B cell (primary cell): Measurements from ENCODE around the gene APOD. TPM values are rescaled to one million over a fixed set of nuclear protein-coding genes. Genes with fewer than 3 reads are reported as not detected.

Experiments used
- ATAC-seq: fragments of 200-7000 bp; cut with Tn5 transposase; one replicate; pipeline ENCODE4 v1.10.0; 2021; ENCODE audit warnings: low read depth, mild to moderate bottlenecking, moderate number of reproducible peaks, moderate library complexity
- CTCF ChIA-PET: fragments of 350-600 bp; sonication (Branson Sonifier 250); formaldehyde crosslinking; loops from one replicate; lab custom pipeline; 2021; ENCODE audit warnings: antibody characterized with exemption, inconsistent platforms; lab: Charles Lee
- POLR2A ChIA-PET: fragments of 350-600 bp; sonication (Branson Sonifier 250); formaldehyde crosslinking; loops from one replicate; lab custom pipeline; 2021; ENCODE audit warnings: antibody characterized with exemption; lab: Charles Lee
- DNase-seq: peaks from one replicate; pipeline ENCODE4 v3.0.0; 2013
- H2AFZ ChIP-seq: 2 replicates; pipeline ENCODE4 v1.6.1; 2012; ENCODE audit warnings: mild to moderate bottlenecking, low read depth, low read length; ENCODE audit not compliant: insufficient read depth, poor library complexity, severe bottlenecking
- H3K27ac ChIP-seq, 2 donors: 1 replicate in 1 of 2; 2 replicates in 1 of 2; pipeline ENCODE4 v1.5.1; 2012 to 2013; ENCODE audit warnings: low read length in 2 of 2, mild to moderate bottlenecking in 2 of 2, moderate library complexity in 1 of 2
- H3K27me3 ChIP-seq, 4 experiments: fragments of 200-600 bp in 1 of 4; sonication (generic) in 1 of 4; replicated peaks in 1 of 4; 1 replicate in 2 of 4; 2 replicates in 2 of 4; pipeline versions ENCODE4 v1.6.1 to v1.7.0; 2013 to 2016; ENCODE audit warnings: low read length in 3 of 4, mild to moderate bottlenecking in 2 of 4, mixed read lengths in 1 of 4, moderate library complexity in 1 of 4; ENCODE audit not compliant: insufficient read depth in 4 of 4, control insufficient read depth in 3 of 4; ENCODE audit errors: control extremely low read depth in 1 of 4
- H3K36me3 ChIP-seq, 2 experiments: replicated peaks in 1 of 2; 1 replicate in 1 of 2; 2 replicates in 1 of 2; pipeline versions ENCODE4 v1.6.1 to v1.7.1; 2013; ENCODE audit warnings: low read length in 1 of 2; ENCODE audit not compliant: insufficient read depth in 2 of 2, control insufficient read depth in 1 of 2; ENCODE audit errors: control extremely low read depth in 1 of 2, extremely low read depth in 1 of 2
- H3K4me1 ChIP-seq, 2 donors: fragments of 200-600 bp in 1 of 2; sonication (generic) in 1 of 2; 1 replicate in 1 of 2; 2 replicates in 1 of 2; pipeline versions ENCODE4 v1.5.1 to v1.6.1; 2013 to 2017; ENCODE audit warnings: low read length in 2 of 2; ENCODE audit not compliant: control insufficient read depth in 2 of 2, insufficient read depth in 2 of 2
- H3K4me2 ChIP-seq: replicated peaks from 2 replicates; pipeline ENCODE3; 2012; ENCODE audit warnings: mild to moderate bottlenecking, low read depth, low read length; ENCODE audit not compliant: poor library complexity, severe bottlenecking
- H3K4me3 ChIP-seq, 5 experiments: fragments of 200-600 bp in 1 of 5; sonication (generic) in 1 of 5; 1 replicate in 3 of 5; 2 replicates in 2 of 5; pipeline versions ENCODE4 v1.5.1 to v1.7.0; 2011 to 2016; ENCODE audit warnings: low read length in 4 of 5, mild to moderate bottlenecking in 4 of 5, low read depth in 2 of 5, control low read depth in 1 of 5, moderate library complexity in 1 of 5; ENCODE audit not compliant: insufficient read depth in 1 of 5; ENCODE audit errors: control extremely low read depth in 1 of 5, extremely low read depth in 1 of 5
- H3K79me2 ChIP-seq: fragments of 200-600 bp; sonication (generic); one replicate; pipeline ENCODE4 v1.6.0; 2016; ENCODE audit warnings: low read length; ENCODE audit not compliant: control insufficient read depth, insufficient read depth
- H3K9ac ChIP-seq: fragments of 200-600 bp; sonication (generic); 2 replicates; pipeline ENCODE4 v1.6.1; 2017; ENCODE audit warnings: mild to moderate bottlenecking, low read length, moderate library complexity
- H3K9me3 ChIP-seq, 3 donors: one replicate each; pipeline versions ENCODE4 v1.6.1 to v1.7.1; 2013; ENCODE audit warnings: low read length in 2 of 3; ENCODE audit not compliant: control insufficient read depth in 2 of 3, insufficient read depth in 1 of 3; ENCODE audit errors: control extremely low read depth in 1 of 3
- H4K20me1 ChIP-seq: 2 replicates; pipeline ENCODE4 v1.6.0; 2012; ENCODE audit warnings: mild to moderate bottlenecking, low read length; ENCODE audit not compliant: insufficient read depth, control insufficient read depth, poor library complexity, severe bottlenecking
- H3K27ac Mint-ChIP-seq: one replicate; pipeline ENCODE4 v1.8.0; 2021; ENCODE audit warnings: mixed read lengths
- H3K27me3 Mint-ChIP-seq: one replicate; pipeline ENCODE4 v1.8.0; 2021; ENCODE audit warnings: mixed read lengths
- H3K4me1 Mint-ChIP-seq: one replicate; pipeline ENCODE4 v1.8.0; 2021; ENCODE audit warnings: mixed read lengths
- H3K4me3 Mint-ChIP-seq: one replicate; pipeline ENCODE4 v1.8.0; 2021; ENCODE audit warnings: mixed read lengths
- H3K9me3 Mint-ChIP-seq: one replicate; pipeline ENCODE4 v1.8.0; 2022; ENCODE audit warnings: mixed read lengths; ENCODE audit not compliant: insufficient read depth
- CTCF ChIP-seq: fragments of 200-600 bp; IDR thresholded peaks from one replicate; pipeline ENCODE4 v1.8.0; 2022; ENCODE audit warnings: antibody characterized with exemption, mild to moderate bottlenecking
- EZH2 ChIP-seq: IDR thresholded peaks from 2 replicates; pipeline ENCODE4 v1.6.1; 2012; ENCODE audit warnings: borderline replicate concordance, low read depth, mild to moderate bottlenecking, moderate library complexity, low read length; ENCODE audit not compliant: insufficient read depth, poor library complexity, severe bottlenecking
- WGBS: methylation state at CpG from one replicate; pipeline ENCODE4 v1.1.5; 2013; ENCODE audit warnings: missing lambda C conversion rate; ENCODE audit not compliant: insufficient coverage; 5-methylcytosine and 5-hydroxymethylcytosine counted together
- intact Hi-C: fragments of 100-400 bp; cut with micrococcal nuclease; formaldehyde crosslinking; loops from one replicate; pipeline ENCODE4 v1.10.0; 2022
- polyA plus RNA-seq: library from polyadenylated mRNA; depleted of rRNA; stranded (reverse); fragments of >200 nt; gene quantifications from 2 replicates; pipeline ENCODE4 v1.2.3, GENCODE V29; 2012
- total RNA-seq, 2 donors: library from RNA; stranded (reverse); fragments of 120-200 nt in 1 of 2; gene quantifications; 1 replicate in 1 of 2; 2 replicates in 1 of 2; pipeline versions ENCODE4 v1.2.3 to v1.2.4, GENCODE V29; 2013 to 2022

The APOD gene
- total and polyA plus RNA-seq, 2 donors (not counting 1 experiment from before 2014, with no cell fraction given): 0.59 TPM; not detected in 1

DNA sequence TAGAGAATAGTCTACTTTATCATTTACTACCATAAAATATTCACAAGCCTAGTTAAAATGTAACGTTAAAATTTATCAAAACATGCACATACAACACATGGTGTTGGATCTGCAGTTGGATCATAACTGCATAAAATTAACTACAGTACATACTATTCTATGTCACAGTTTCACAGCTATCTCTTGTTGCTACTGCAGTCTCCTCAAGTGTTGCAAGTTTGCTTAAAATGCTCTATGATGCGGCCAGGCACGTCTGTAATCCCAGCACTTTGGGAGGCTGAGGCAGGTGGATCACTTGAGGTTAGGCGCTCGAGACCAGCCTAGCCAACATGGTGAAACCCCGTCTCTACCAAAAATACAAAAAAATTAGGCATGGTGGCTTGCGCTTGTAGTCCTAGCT, 50.9 kb downstream of the APOD start:
- H3K27me3 ChIP-seq: no peaks in the 10 kb centered on the region
- ChIA-PET CTCF (interaction anchor here (0.7 to 2.1 kb wide), 3 partner anchors 10 to 262 kb away, joined by 5 to 8 read pairs (median 7); partner anchors contain the start of gene XXYLT1), POLR2A (no interaction called here)
- H3K36me3 ChIP-seq: peaks cover 4 to 36% of the 10 kb centered on the region in 2 experiments
- peaks cover 76% of the 10 kb centered on the region for H4K20me1 ChIP-seq
- WGBS: 87% methylated on average over 6 of the region's 7 CpGs
- no peaks in the 10 kb centered on the region for H3K9me3 Mint-ChIP-seq
- H3K27me3 Mint-ChIP-seq: no peaks in the 10 kb centered on the region
- no peak overlapping the region for H3K4me3 ChIP-seq
- peaks cover 50% of the 10 kb centered on the region for H3K4me1 Mint-ChIP-seq
- DNase-seq: no peak
- H3K27ac ChIP-seq: no peak overlapping the region
- H3K27ac Mint-ChIP-seq: peak overlapping the region; percentile 8
- H3K9me3 ChIP-seq: no peaks in the 10 kb centered on the region
- H3K4me3 Mint-ChIP-seq: no peak overlapping the region
- no peak overlapping the region for H2AFZ ChIP-seq
- ATAC-seq: no peak
- no peak overlapping the region for H3K4me2 ChIP-seq
- peaks cover 98% of the 10 kb centered on the region for H3K79me2 ChIP-seq
- TF ChIP-seq EZH2 (no peak), CTCF (no peak)
- H3K9ac ChIP-seq: no peak overlapping the region
- peaks cover 8 to 24% of the 10 kb centered on the region in 2 donors for H3K4me1 ChIP-seq
- intact Hi-C loops: no loop called here

GRCh38 chr3:195532345-195532744, 51.4 kb downstream of the APOD start:
- peaks cover 98% of the 10 kb centered on the region for H3K79me2 ChIP-seq
- intact Hi-C loops: no loop called here
- H3K27me3 ChIP-seq: no peaks in the 10 kb centered on the region
- H3K4me2 ChIP-seq: no peak overlapping the region
- TF ChIP-seq CTCF (no peak), EZH2 (no peak)
- CTCF ChIA-PET: interaction anchor here (1.7 to 2.1 kb wide), 2 partner anchors 10 to 261 kb away, joined by 7 to 8 read pairs; partner anchors contain the start of gene XXYLT1
- no peak for ATAC-seq
- Mint-ChIP-seq H3K27me3 (no peaks in the 10 kb centered on the region), H3K4me3 (no peak overlapping the region), H3K27ac (peak overlapping the region; percentile 12), H3K9me3 (no peaks in the 10 kb centered on the region), H3K4me1 (peaks cover 45% of the 10 kb centered on the region)
- POLR2A ChIA-PET: interaction anchor here (0.7 kb wide), 1 partner anchor 124 kb away, joined by 6 read pairs; no protein-coding TSS in a partner anchor
- H3K27ac ChIP-seq: no peak overlapping the region
- peaks cover 76% of the 10 kb centered on the region for H4K20me1 ChIP-seq
- H3K4me1 ChIP-seq: peaks cover 5 to 22% of the 10 kb centered on the region in 2 donors
- no peak for DNase-seq
- H3K9ac ChIP-seq: no peak overlapping the region
- peaks cover 4 to 40% of the 10 kb centered on the region in 2 experiments for H3K36me3 ChIP-seq
- no CpG with 5 or more reads among the region's 3 CpGs for WGBS
- H2AFZ ChIP-seq: no peak overlapping the region
- H3K9me3 ChIP-seq: no peaks in the 10 kb centered on the region
- no peak overlapping the region for H3K4me3 ChIP-seq
